Endothelial cell of umbilical vein (primary cell): ENCODE measurements around the gene PADI6.

Experiments
- CTCF ChIP-seq, 2 donors: IDR thresholded peaks; 1 replicate in 1 of 2; 2 replicates in 1 of 2; pipeline ENCODE4 v1.5.1; 2011; ENCODE audit warnings: low read length in 2 of 2, mild to moderate bottlenecking in 2 of 2, moderate library complexity in 2 of 2, control low read depth in 1 of 2, inconsistent platforms in 1 of 2, low read depth in 1 of 2; ENCODE audit not compliant: insufficient read depth in 1 of 2; ENCODE audit errors: extremely low read depth in 1 of 2
- EZH2 ChIP-seq: IDR thresholded peaks from 2 replicates; pipeline ENCODE4 v1.6.1; 2012; ENCODE audit warnings: borderline replicate concordance, low read depth, mild to moderate bottlenecking, moderate library complexity, low read length, inconsistent platforms; ENCODE audit not compliant: severe bottlenecking
- JUN ChIP-seq: IDR thresholded peaks from 2 replicates; pipeline ENCODE4 v1.6.1; 2011; ENCODE audit warnings: borderline replicate concordance, low read depth; ENCODE audit not compliant: insufficient read length, insufficient read depth
- MAX ChIP-seq: IDR thresholded peaks from 2 replicates; pipeline ENCODE4 v1.6.1; 2011; ENCODE audit not compliant: insufficient read depth, insufficient read length
- MYC ChIP-seq: IDR thresholded peaks from one replicate; pipeline ENCODE4 v1.6.1; 2011; ENCODE audit warnings: mild to moderate bottlenecking, low read depth, low read length
- POLR2A ChIP-seq: IDR thresholded peaks from 2 replicates; pipeline ENCODE4 v1.6.1; 2012; ENCODE audit warnings: low read depth, mild to moderate bottlenecking, control low read depth, low read length
- POLR2AphosphoS5 ChIP-seq: IDR thresholded peaks from 2 replicates; pipeline ENCODE4 v1.6.1; 2012; ENCODE audit warnings: low read depth, mild to moderate bottlenecking, control low read depth, low read length, moderate library complexity; ENCODE audit not compliant: insufficient read depth

- no peak for TF ChIP-seq POLR2AphosphoS5
- TF ChIP-seq EZH2 = no peak
- no peak for TF ChIP-seq CTCF (IDR thresholded peaks at IDR 0.05; ENCODE audit: extremely low read depth in 1 of 2, insufficient read depth in 1 of 2, low read depth in 1 of 2, low read length in 2 of 2)
- TF ChIP-seq POLR2A = no peak
- no peak for TF ChIP-seq MYC
- no peak for TF ChIP-seq JUN
- no peak for TF ChIP-seq MAX
Measured at GRCh38 chr1:17363351-17363750, 8.6 kb upstream of the PADI6 start.
